Fibroblast of skin of back (primary cell): ENCODE results near the gene RTKN.
"Not testable (repeated sequence)": the region's sequence is repeated elsewhere in the genome, so short reads cannot be mapped to it uniquely, and the experiment has no call there.

Experiments
- DNase-seq: peaks from one replicate; pipeline ENCODE4 v3.0.0-alpha.2; 2013

Gene RTKN

GRCh38 chr2:74460187-74460586 is 18.4 kb upstream of the RTKN start:
- not testable (repeated sequence) for DNase-seq

GRCh38 chr2:74459503-74460118 is 17.9 kb upstream of the RTKN start:
- DNase-seq: not testable (repeated sequence)

- no peak for DNase-seq
These were observed 17.2 kb upstream of the RTKN start for GRCh38 chr2:74458938-74459363.

- peak; percentile 100 for DNase-seq
These were observed 16.6 kb upstream of the RTKN start, which contains the start of gene WBP1 for GRCh38 chr2:74458132-74458937. Gene WBP1 (plus strand): TSS chr2:74458438. CDS start chr2:74458603, 165 bp downstream.

GRCh38 chr2:74457549-74458131 is 15.9 kb upstream of the RTKN start:
- DNase-seq: peak; percentile 35

- DNase-seq: no peak
These were observed 15.4 kb upstream of the RTKN start for GRCh38 chr2:74457129-74457548.

GRCh38 chr2:74454654-74455511 is 13.1 kb upstream of the RTKN start, which contains the start of gene INO80B:
Gene INO80B (plus strand): TSS chr2:74455087. CDS start chr2:74455117, 30 bp downstream.
- DNase-seq: peak; percentile 97

- DNase-seq: no peak
These were observed 8.9 kb upstream of the RTKN start for GRCh38 chr2:74450570-74451190.

- no peak for DNase-seq
These were observed 7.0 kb upstream of the RTKN start for GRCh38 chr2:74448771-74449170.

GRCh38 chr2:74447230-74447999 is 5.7 kb upstream of the RTKN start:
- no peak for DNase-seq

GRCh38 chr2:74444498-74445318 is 3.0 kb upstream of the RTKN start:
- no peak for DNase-seq

- not testable (repeated sequence) for DNase-seq
These were observed 953 bp upstream of the RTKN start for GRCh38 chr2:74442483-74443297.

- DNase-seq: no peak
These were observed 507 bp downstream of the RTKN start for GRCh38 chr2:74441170-74441689.

- DNase-seq: peak; percentile 86
These were observed 1.2 kb downstream of the RTKN start for GRCh38 chr2:74440378-74441169.

- peak; percentile 49 for DNase-seq
These were observed 1.8 kb downstream of the RTKN start for GRCh38 chr2:74439803-74440377.

GRCh38 chr2:74439373-74439772 is 2.4 kb downstream of the RTKN start:
- no peak for DNase-seq

- DNase-seq: no peak
These were observed 3.5 kb downstream of the RTKN start for GRCh38 chr2:74438248-74438647.
